H1 (cell line): ENCODE results near the gene TP63. TPM values are rescaled to one million over a fixed set of nuclear protein-coding genes. Genes with fewer than 3 reads are reported as not detected.

ENCODE experiments used
- CTCF ChIA-PET: fragments of 300-600 bp; sonication (Branson Sonifier 250); formaldehyde crosslinking; loops from one replicate; lab custom pipeline; 2021; ENCODE audit not compliant: partially characterized antibody; lab: Charles Lee
- POLR2A ChIA-PET: fragments of 300-600 bp; sonication (Branson Sonifier 250); formaldehyde crosslinking; loops from one replicate; lab custom pipeline; 2021; ENCODE audit warnings: inconsistent platforms; ENCODE audit not compliant: partially characterized antibody; lab: Charles Lee
- DNase-seq, 2 experiments: peaks; one replicate each; pipeline versions ENCODE4 v3.0.0 to v3.0.0-alpha.2; 2010 to 2022; ENCODE audit warnings: low spot score in 2 of 2, low read depth in 1 of 2, mixed read lengths in 1 of 2
- FAIRE-seq: peaks from 2 replicates; lab custom pipeline; 2011; peaks lifted over from hg19 to GRCh38; lab: Jason Lieb, UNC
- H2AFZ ChIP-seq: 2 replicates; pipeline ENCODE4 v1.8.1; 2012; ENCODE audit warnings: low read length, inconsistent platforms
- H2AK5ac ChIP-seq: 2 replicates; pipeline ENCODE4 v1.6.1; 2013; ENCODE audit warnings: low read depth, low read length
- H2BK120ac ChIP-seq: replicated peaks from 2 replicates; pipeline ENCODE3; 2013; ENCODE audit warnings: low read depth, low read length, inconsistent platforms
- H2BK12ac ChIP-seq: 2 replicates; pipeline ENCODE4 v1.6.1; 2013; ENCODE audit warnings: low read depth, low read length
- H2BK15ac ChIP-seq: 2 replicates; pipeline ENCODE4 v1.6.1; 2013; ENCODE audit warnings: low read length
- H2BK20ac ChIP-seq: 2 replicates; pipeline ENCODE4 v1.6.1; 2013; ENCODE audit warnings: low read length
- H2BK5ac ChIP-seq: 2 replicates; pipeline ENCODE4 v1.6.1; 2013; ENCODE audit warnings: low read depth, low read length
- H3K14ac ChIP-seq: 2 replicates; pipeline ENCODE4 v1.6.1; 2013; ENCODE audit warnings: inconsistent platforms; ENCODE audit not compliant: insufficient read length
- H3K18ac ChIP-seq: 2 replicates; pipeline ENCODE4 v1.6.1; 2013; ENCODE audit warnings: low read length; ENCODE audit errors: extremely low read depth
- H3K23ac ChIP-seq: 2 replicates; pipeline ENCODE4 v1.6.1; 2013; ENCODE audit warnings: inconsistent platforms; ENCODE audit not compliant: insufficient read length
- H3K23me2 ChIP-seq: 2 replicates; pipeline ENCODE4 v1.6.1; 2013; ENCODE audit warnings: low read depth, low read length
- H3K27ac ChIP-seq: 2 replicates; pipeline ENCODE4 v1.6.1; 2011; ENCODE audit warnings: low read depth, low read length, inconsistent platforms
- H3K27me3 ChIP-seq, 4 experiments: replicated peaks in 1 of 4; 1 replicate in 1 of 4; 2 replicates in 3 of 4; pipeline versions ENCODE4 v1.6.1 to v1.8.1; 2011 to 2013; ENCODE audit warnings: low read length in 3 of 4, mild to moderate bottlenecking in 3 of 4, inconsistent platforms in 2 of 4, mixed read lengths in 2 of 4, moderate library complexity in 1 of 4; ENCODE audit not compliant: control insufficient read depth in 3 of 4, insufficient read depth in 3 of 4; ENCODE audit errors: extremely low read depth in 1 of 4
- H3K36me3 ChIP-seq, 4 experiments: 2 replicates each; pipeline versions ENCODE4 v1.6.1 to v1.8.1; 2011 to 2013; ENCODE audit warnings: mild to moderate bottlenecking in 4 of 4, low read length in 3 of 4, moderate library complexity in 2 of 4, control low read depth in 1 of 4, inconsistent platforms in 1 of 4; ENCODE audit not compliant: insufficient read depth in 4 of 4, control insufficient read depth in 2 of 4
- H3K4ac ChIP-seq: replicated peaks from 2 replicates; pipeline ENCODE3; 2013; ENCODE audit warnings: low read length, low read depth, mixed read lengths, inconsistent platforms; ENCODE audit not compliant: insufficient read length
- H3K4me1 ChIP-seq, 4 experiments: replicated peaks in 1 of 4; 1 replicate in 1 of 4; 2 replicates in 3 of 4; pipeline versions ENCODE4 v1.6.1 to v1.8.1; 2011 to 2013; ENCODE audit warnings: low read length in 3 of 4, inconsistent platforms in 2 of 4, mixed read lengths in 1 of 4; ENCODE audit not compliant: insufficient read depth in 4 of 4, control insufficient read depth in 3 of 4
- H3K4me2 ChIP-seq, 2 experiments: 2 replicates each; pipeline versions ENCODE4 v1.6.1 to v1.8.1; 2011 to 2013; ENCODE audit warnings: low read depth in 2 of 2, low read length in 2 of 2, control low read depth in 1 of 2, inconsistent platforms in 1 of 2, mild to moderate bottlenecking in 1 of 2; ENCODE audit not compliant: insufficient read depth in 1 of 2
- H3K4me3 ChIP-seq, 4 experiments: fragments of 200-600, 300-600 bp in 1 of 4; sonication (generic), shearing (Covaris generic), sonication (Bioruptor Twin) in 1 of 4; 2 replicates each; pipeline versions ENCODE4 v1.5.1 to v1.8.1; 2011 to 2016; ENCODE audit warnings: low read length in 4 of 4, low read depth in 3 of 4, control low read depth in 2 of 4, inconsistent platforms in 2 of 4, mild to moderate bottlenecking in 2 of 4, mixed read lengths in 1 of 4, moderate library complexity in 1 of 4; ENCODE audit not compliant: insufficient read depth in 2 of 4; ENCODE audit errors: extremely low read depth in 1 of 4
- H3K56ac ChIP-seq: replicated peaks from 2 replicates; pipeline ENCODE3; 2013; ENCODE audit warnings: low read depth, mild to moderate bottlenecking, mixed read lengths, low read length, inconsistent platforms; ENCODE audit not compliant: insufficient read length
- H3K79me1 ChIP-seq: 2 replicates; pipeline ENCODE4 v1.6.1; 2013; ENCODE audit warnings: low read depth, low read length, control low read depth
- H3K79me2 ChIP-seq, 2 experiments: 2 replicates each; pipeline versions ENCODE4 v1.6.1 to v1.8.1; 2012 to 2013; ENCODE audit warnings: low read length in 2 of 2, mild to moderate bottlenecking in 2 of 2, inconsistent platforms in 1 of 2; ENCODE audit not compliant: insufficient read depth in 2 of 2, control insufficient read depth in 1 of 2
- H3K9ac ChIP-seq, 4 experiments: replicated peaks in 1 of 4; 1 replicate in 1 of 4; 2 replicates in 3 of 4; pipeline versions ENCODE4 v1.6.1 to v1.8.1; 2011 to 2013; ENCODE audit warnings: low read depth in 3 of 4, low read length in 3 of 4, control low read depth in 2 of 4, mild to moderate bottlenecking in 2 of 4, moderate library complexity in 2 of 4, inconsistent platforms in 1 of 4; ENCODE audit errors: extremely low read depth in 1 of 4
- H3K9me3 ChIP-seq, 2 experiments: 2 replicates each; pipeline versions ENCODE4 v1.6.1 to v1.8.1; 2012 to 2013; ENCODE audit warnings: mild to moderate bottlenecking in 2 of 2, moderate library complexity in 2 of 2, control low read depth in 1 of 2, inconsistent platforms in 1 of 2, low read depth in 1 of 2, low read length in 1 of 2, mixed read lengths in 1 of 2; ENCODE audit not compliant: insufficient read depth in 2 of 2
- H4K20me1 ChIP-seq, 2 experiments: replicated peaks in 1 of 2; 2 replicates each; pipeline versions ENCODE3 to v1.8.1; 2011 to 2013; ENCODE audit warnings: inconsistent platforms in 2 of 2, low read length in 2 of 2, mild to moderate bottlenecking in 1 of 2; ENCODE audit not compliant: insufficient read depth in 2 of 2, control insufficient read depth in 1 of 2
- H4K5ac ChIP-seq: 2 replicates; pipeline ENCODE4 v1.6.1; 2013; ENCODE audit warnings: low read length, low read depth, mixed read lengths, inconsistent platforms; ENCODE audit not compliant: insufficient read length
- H4K8ac ChIP-seq: 2 replicates; pipeline ENCODE4 v1.8.0; 2013; ENCODE audit warnings: mild to moderate bottlenecking, moderate library complexity, low read length, inconsistent platforms; ENCODE audit not compliant: insufficient read depth; ENCODE audit errors: extremely low read depth
- H4K91ac ChIP-seq: replicated peaks from 2 replicates; pipeline ENCODE3; 2013; ENCODE audit warnings: low read length, mixed read lengths, inconsistent platforms; ENCODE audit not compliant: insufficient read length
- CBX5 ChIP-seq: fragments of 300-800, 300-1000 bp; sonication (generic); IDR thresholded peaks from 2 replicates; pipeline ENCODE4 v1.7.1; 2016; ENCODE audit warnings: antibody characterized with exemption, low read length, low read depth
- EGR1 ChIP-seq: IDR thresholded peaks from 2 replicates; pipeline ENCODE4 v1.6.1; 2011; ENCODE audit warnings: low read depth, low read length, borderline replicate concordance
- EZH2 ChIP-seq: fragments of 200-600 bp; sonication (generic); IDR thresholded peaks from 2 replicates; pipeline ENCODE4 v1.7.1; 2012; ENCODE audit warnings: low read depth, mild to moderate bottlenecking, moderate library complexity, low read length, inconsistent platforms; ENCODE audit not compliant: severe bottlenecking
- HDAC6 ChIP-seq: IDR thresholded peaks from one replicate; pipeline ENCODE4 v1.7.1; 2012; ENCODE audit warnings: low read depth, mild to moderate bottlenecking, inconsistent platforms, low read length, moderate library complexity
- KDM5A ChIP-seq: fragments of 200-600 bp; IDR thresholded peaks from 2 replicates; pipeline ENCODE4 v1.7.1; 2012; ENCODE audit warnings: mild to moderate bottlenecking, low read length, inconsistent platforms, mixed read lengths
- MAX ChIP-seq: IDR thresholded peaks from 2 replicates; pipeline ENCODE4 v1.6.1; 2012; ENCODE audit warnings: inconsistent platforms
- RFX5 ChIP-seq: IDR thresholded peaks from 2 replicates; pipeline ENCODE4 v1.6.1; 2011; ENCODE audit warnings: low read depth, low read length, improper control_type of control experiment, borderline replicate concordance
- SP1 ChIP-seq: IDR thresholded peaks from 2 replicates; pipeline ENCODE4 v1.6.1; 2011; ENCODE audit warnings: low read depth, low read length
- SUZ12 ChIP-seq: fragments of 200-600 bp; sonication (generic); IDR thresholded peaks from 2 replicates; pipeline ENCODE4 v1.6.1; 2012; ENCODE audit warnings: mild to moderate bottlenecking, inconsistent platforms, low read length, moderate library complexity, mixed read lengths
- TCF12 ChIP-seq: IDR thresholded peaks from 2 replicates; pipeline ENCODE4 v1.6.1; 2011; ENCODE audit warnings: low read depth, mild to moderate bottlenecking, low read length
- TEAD4 ChIP-seq: IDR thresholded peaks from 2 replicates; pipeline ENCODE4 v1.6.1; 2012; ENCODE audit warnings: low read depth, low read length, inconsistent platforms, mixed read lengths
- USF2 ChIP-seq: IDR thresholded peaks from 2 replicates; pipeline ENCODE4 v1.6.1; 2011; ENCODE audit warnings: low read length, improper control_type of control experiment
- WGBS, 2 experiments: shearing (Covaris generic) in 1 of 2; methylation state at CpG; one replicate each; pipeline versions ENCODE4 v1.1.6 to v1.1.7; 2013 to 2015; ENCODE audit warnings: low lambda C conversion rate in 2 of 2, mixed read lengths in 2 of 2, inconsistent platforms in 1 of 2, low coverage in 1 of 2, missing lambda C conversion rate in 1 of 2; ENCODE audit not compliant: insufficient replicate concordance in 2 of 2, insufficient coverage in 1 of 2, insufficient read length in 1 of 2; ENCODE audit errors: extremely low coverage in 1 of 2, missing lambda C conversion rate in 1 of 2; 5-methylcytosine and 5-hydroxymethylcytosine counted together
- polyA plus RNA-seq, 7 experiments: library from polyadenylated mRNA; depleted of rRNA in 3 of 7; stranded (reverse) in 5 of 7; unstranded in 2 of 7; fragments of >200 nt in 5 of 7; fragments of 200-250 nt in 2 of 7; gene quantifications; 1 replicate in 5 of 7; 2 replicates in 1 of 7; 4 replicates in 1 of 7; pipeline versions ENCODE4 v1.2.1 to v1.2.3, GENCODE V29; 2011 to 2013; ENCODE audit warnings: missing spikeins in 2 of 7, mixed read lengths in 2 of 7
- total RNA-seq: library from RNA; stranded (reverse); fragmentation: NEBNext Ultra II Directional; extraction: Animal tissue kit (Norgen Biotek cat#: 25700); gene quantifications from 2 replicates; pipeline ENCODE4 v1.2.1, GENCODE V29; 2021

The TP63 gene
- total and polyA plus RNA-seq, 2 of the 8 experiments (the other 6 are each of a cell fraction or from before 2014, with no cell fraction given): not detected

GRCh38 chr3:189936201-189936945 lies 305.2 kb downstream of the TP63 start:
- CTCF ChIA-PET: interaction anchor here (1.1 to 5.0 kb wide), 2 partner anchors 12 to 285 kb away, joined by 3 to 30 read pairs; no protein-coding TSS in a partner anchor
- TF ChIP-seq MAX (no peak), SUZ12 (no peak), CBX5 (no peak), EZH2 (no peak), HDAC6 (no peak), TEAD4 (no peak), RFX5 (no peak), KDM5A (no peak), TCF12 (no peak), SP1 (no peak), EGR1 (no peak), USF2 (no peak)

More at GRCh38 chr3:189936201-189936945, 305.2 kb downstream of the TP63 start:
- Histone ChIP-seq H3K4me1 (no peaks in the 10 kb centered on the region), H3K79me2 (no peaks in the 10 kb centered on the region), H2BK5ac (no peak overlapping the region), H2BK120ac (no peak overlapping the region), H2BK15ac (no peak overlapping the region), H3K27me3 (no peaks in the 10 kb centered on the region), H3K14ac (no peak overlapping the region), H3K23me2 (no peaks in the 10 kb centered on the region), H3K79me1 (no peaks in the 10 kb centered on the region), H2AK5ac (no peak overlapping the region), H4K8ac (no peak overlapping the region), H3K27ac (no peak overlapping the region), H2BK12ac (no peak overlapping the region), H3K4me2 (no peak overlapping the region), H3K56ac (no peak overlapping the region), H3K36me3 (no peaks in the 10 kb centered on the region), H4K20me1 (no peaks in the 10 kb centered on the region), H2AFZ (no peak overlapping the region), H3K18ac (no peak overlapping the region), H3K9ac (no peak overlapping the region), H2BK20ac (no peak overlapping the region), H4K91ac (no peak overlapping the region), H3K4ac (no peak overlapping the region), H3K4me3 (no peak overlapping the region), H3K23ac (no peak overlapping the region), H4K5ac (no peak overlapping the region), H3K9me3 (no peaks in the 10 kb centered on the region; a peak in 1 of 4 replicates)
- WGBS, 2 experiments: 89% methylated on average over 6 of the region's 6 CpGs; no CpG with 5 or more reads in 1 of the 2 experiments
- no peak for FAIRE-seq
- POLR2A ChIA-PET: no interaction called here
- DNase-seq: no peak
